K562 (cell line): ENCODE data around the gene PPP1R3C. TPM values are rescaled to one million over a fixed set of nuclear protein-coding genes. Genes with fewer than 3 reads are reported as not detected.
A peak's percentile ranks its signal among the peaks of the same experiment; 100 is the strongest.

Experiments used
- FOXA3 ChIP-seq, 2 experiments: fragments of 450-650 bp in 1 of 2; sonication (generic) in 1 of 2; formaldehyde crosslinking; IDR thresholded peaks in 1 of 2; conservative IDR thresholded peaks in 1 of 2; 2 replicates each; pipeline versions ENCODE4 v1.4.0 to v1.8.0; 2020 to 2022; ENCODE audit warnings: mild to moderate bottlenecking in 2 of 2, missing genetic modification reagents in 1 of 2
- FOXK2 ChIP-seq, 2 experiments: fragments of 450-650 bp; IDR thresholded peaks in 1 of 2; conservative IDR thresholded peaks in 1 of 2; 2 replicates each; pipeline ENCODE4 v1.6.1; 2016; ENCODE audit warnings: low read depth in 2 of 2, mild to moderate bottlenecking in 1 of 2
- HDAC1 ChIP-seq, 2 experiments: fragments of 450-650 bp; IDR thresholded peaks; 2 replicates each; pipeline ENCODE4 v1.6.1; 2016 to 2017; ENCODE audit warnings: inconsistent platforms in 1 of 2, mild to moderate bottlenecking in 1 of 2, moderate library complexity in 1 of 2
- HNRNPLL ChIP-seq: fragments of 200-400 bp; formaldehyde crosslinking; IDR thresholded peaks from 2 replicates; pipeline ENCODE4 v1.6.1; 2017; ENCODE audit warnings: low read length, low read depth, mild to moderate bottlenecking; ENCODE audit not compliant: poor library complexity, severe bottlenecking
- KAT7 ChIP-seq: sonication (generic); formaldehyde crosslinking; IDR thresholded peaks from 2 replicates; pipeline ENCODE4 v1.8.0; 2022; ENCODE audit warnings: missing genetic modification reagents, mild to moderate bottlenecking, borderline replicate concordance
- MAFF ChIP-seq: IDR thresholded peaks from 2 replicates; pipeline ENCODE4 v1.6.1; 2012; ENCODE audit warnings: low read length, improper control_type of control experiment
- MAZ ChIP-seq, 2 experiments: fragments of 450-650 bp in 1 of 2; sonication (generic) in 1 of 2; formaldehyde crosslinking; IDR thresholded peaks in 1 of 2; conservative IDR thresholded peaks in 1 of 2; 2 replicates each; pipeline versions ENCODE4 v1.4.0 to v1.5.0; 2020; ENCODE audit warnings: mild to moderate bottlenecking in 1 of 2, missing genetic modification reagents in 1 of 2
- MCM3 ChIP-seq: fragments of 450-650 bp; IDR thresholded peaks from 2 replicates; pipeline ENCODE4 v1.6.1; 2016
- MTA1 ChIP-seq: fragments of 450-650 bp; IDR thresholded peaks from 2 replicates; pipeline ENCODE4 v1.6.1; 2017; ENCODE audit warnings: borderline replicate concordance
- SMAD3 ChIP-seq: fragments of 450-650 bp; formaldehyde crosslinking; conservative IDR thresholded peaks from 2 replicates; pipeline ENCODE4 v1.4.0; 2020; ENCODE audit warnings: mild to moderate bottlenecking
- TBL1XR1 ChIP-seq, 2 experiments: IDR thresholded peaks; 2 replicates each; pipeline ENCODE4 v1.6.1; 2012; ENCODE audit warnings: improper control_type of control experiment in 2 of 2, low read length in 2 of 2, mild to moderate bottlenecking in 1 of 2
- TEAD4 ChIP-seq, 2 experiments: sonication (generic) in 1 of 2; formaldehyde crosslinking in 1 of 2; IDR thresholded peaks; 2 replicates each; pipeline versions ENCODE4 v1.6.1 to v1.8.0; 2012 to 2022; ENCODE audit warnings: borderline replicate concordance in 1 of 2, inconsistent platforms in 1 of 2, low read length in 1 of 2, mild to moderate bottlenecking in 1 of 2, missing genetic modification reagents in 1 of 2
- U2AF2 ChIP-seq: fragments of 200-400 bp; formaldehyde crosslinking; optimal IDR thresholded peaks from 2 replicates; pipeline ENCODE3; 2017; ENCODE audit warnings: low read depth, mild to moderate bottlenecking, low read length
- ZKSCAN1 ChIP-seq: fragments of 150-350 bp; IDR thresholded peaks from 2 replicates; pipeline ENCODE4 v1.6.1; 2016; ENCODE audit warnings: low read depth, low read length
- ZNF644 ChIP-seq: fragments of 200-800 bp; sonication (Bioruptor generic); IDR thresholded peaks from 2 replicates; pipeline ENCODE4 v1.6.1; 2016; ENCODE audit warnings: low read depth, missing genetic modification characterization, missing compliant biosample characterization
- polyA plus RNA-seq, 8 experiments: library from polyadenylated mRNA; depleted of rRNA in 4 of 8; stranded (reverse) in 5 of 8; unstranded in 3 of 8; fragments of >200 nt; fragmentation: Nextera tagmentation in 2 of 8; fragmentation: Illumina TruSeq in 1 of 8; extraction: Ambion mirVana in 2 of 8; extraction: Trizol in 1 of 8; gene quantifications; 2 replicates each; pipeline versions ENCODE4 v1.2.1 to v1.2.3, GENCODE V29; 2011 to 2014; ENCODE audit warnings: inconsistent platforms in 1 of 8, missing spikeins in 1 of 8
- total RNA-seq, 7 experiments: library from RNA; depleted of rRNA in 6 of 7; stranded (reverse); fragments of >200 nt in 6 of 7; fragmentation: Illumina TruSeq in 2 of 7; extraction: Trizol in 2 of 7; gene quantifications; 2 replicates each; pipeline versions ENCODE4 v1.2.1 to v1.2.3, GENCODE V29; 2011 to 2021; ENCODE audit warnings: low replicate concordance in 1 of 7
- TF ChIP-seq, protein P1 (sequence below): fragments of 250-450 bp; sonication (Bioruptor Pico); IDR thresholded peaks from 2 replicates; pipeline ENCODE4 v1.9.0; 2021; ENCODE audit warnings: mild to moderate bottlenecking
- TF ChIP-seq, protein P2 (sequence below): fragments of 200-800 bp; sonication (Bioruptor generic); IDR thresholded peaks from 2 replicates; pipeline ENCODE4 v1.6.1; 2016; ENCODE audit warnings: missing genetic modification characterization, missing compliant biosample characterization
- TF ChIP-seq, protein P3 (sequence below): fragments of 250-450 bp; sonication (Bioruptor Pico); IDR thresholded peaks from 2 replicates; pipeline ENCODE4 v1.8.0; 2022; ENCODE audit warnings: moderate library complexity, mild to moderate bottlenecking, inconsistent platforms
- TF ChIP-seq, protein P4 (sequence below): conservative IDR thresholded peaks from 2 replicates; pipeline ENCODE4 v1.6.1; 2011; ENCODE audit warnings: low read depth, mild to moderate bottlenecking, low read length; ENCODE audit not compliant: control insufficient read depth

PPP1R3C gene
- total and polyA plus RNA-seq, 9 of the 15 experiments (the other 6 are each of a cell fraction or from before 2014, with no cell fraction given) = 0.06 to 0.24 (median 0.12) TPM; not detected in 3

DNA sequence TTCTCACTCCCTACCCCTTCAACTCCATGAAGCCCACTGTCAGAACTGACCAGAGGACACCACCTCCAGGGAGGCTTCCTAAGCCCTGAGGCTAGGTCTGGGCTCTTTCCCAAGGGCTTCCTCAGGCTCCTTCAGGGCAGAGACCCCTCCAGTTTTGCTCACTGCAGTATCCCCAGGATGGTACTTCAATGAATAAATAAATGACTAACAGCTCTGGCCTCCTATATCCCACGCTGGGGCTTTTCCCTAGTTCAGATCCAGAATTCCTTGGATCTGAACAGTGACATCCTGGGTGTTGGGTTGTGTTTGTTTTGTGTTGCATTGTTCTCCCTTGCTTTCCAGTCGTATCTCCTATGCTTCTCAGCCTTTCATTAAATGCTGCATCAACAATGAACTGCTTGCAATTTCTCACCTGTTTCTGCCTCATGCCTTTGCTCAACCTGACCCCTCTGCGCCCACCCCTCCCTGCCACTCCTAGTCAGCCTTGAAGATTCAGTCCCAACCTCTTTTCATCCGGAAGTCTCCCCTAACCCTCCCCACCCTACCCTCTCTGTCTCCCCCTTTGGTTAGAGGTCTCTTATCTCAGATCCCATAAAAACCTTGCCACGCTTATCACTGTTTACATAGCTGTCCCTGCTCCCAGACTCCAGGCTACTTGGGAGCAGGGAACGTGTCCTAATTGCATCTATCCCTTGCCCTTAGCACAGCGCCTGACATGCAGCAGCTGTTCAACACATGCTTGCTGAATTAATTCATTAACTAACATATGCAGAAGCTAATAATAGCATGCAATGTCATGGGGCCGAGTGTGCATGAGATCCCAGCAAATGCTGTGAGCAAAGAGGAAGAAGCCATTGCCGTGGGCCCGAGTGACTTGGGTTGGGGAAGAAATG lies 41.7 kb downstream of the PPP1R3C start (continued):
- peak; percentile 98 to 100 for TF ChIP-seq FOXA3 (CRISPR knock-in tag; conservative IDR thresholded peaks at IDR 0.05 in 1 of 2, IDR thresholded peaks at IDR 0.05 in 1 of 2)
- TF ChIP-seq MCM3 = no peak
- TF ChIP-seq, protein P1, sequence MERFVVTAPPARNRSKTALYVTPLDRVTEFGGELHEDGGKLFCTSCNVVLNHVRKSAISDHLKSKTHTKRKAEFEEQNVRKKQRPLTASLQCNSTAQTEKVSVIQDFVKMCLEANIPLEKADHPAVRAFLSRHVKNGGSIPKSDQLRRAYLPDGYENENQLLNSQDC (CRISPR knock-in tag) = no peak
- TF ChIP-seq TBL1XR1 (IDR thresholded peaks at IDR 0.05; ENCODE audit: low read length in 2 of 2) = peak in 1 of 2 experiments; percentile 71; a peak in 2 of 4 replicates
- TF ChIP-seq MAFF = no peak
- TF ChIP-seq MTA1 = peak; percentile 67; the same call in 1 of the 2 replicates
- 0 out of 4 replicates have a peak, but pooled peaks of 1 of the 2 experiments have one; percentile 24 for TF ChIP-seq FOXK2 (conservative IDR thresholded peaks at IDR 0.05 in 1 of 2, IDR thresholded peaks at IDR 0.05 in 1 of 2; ENCODE audit: low read depth in 2 of 2)
- TF ChIP-seq, protein P2, sequence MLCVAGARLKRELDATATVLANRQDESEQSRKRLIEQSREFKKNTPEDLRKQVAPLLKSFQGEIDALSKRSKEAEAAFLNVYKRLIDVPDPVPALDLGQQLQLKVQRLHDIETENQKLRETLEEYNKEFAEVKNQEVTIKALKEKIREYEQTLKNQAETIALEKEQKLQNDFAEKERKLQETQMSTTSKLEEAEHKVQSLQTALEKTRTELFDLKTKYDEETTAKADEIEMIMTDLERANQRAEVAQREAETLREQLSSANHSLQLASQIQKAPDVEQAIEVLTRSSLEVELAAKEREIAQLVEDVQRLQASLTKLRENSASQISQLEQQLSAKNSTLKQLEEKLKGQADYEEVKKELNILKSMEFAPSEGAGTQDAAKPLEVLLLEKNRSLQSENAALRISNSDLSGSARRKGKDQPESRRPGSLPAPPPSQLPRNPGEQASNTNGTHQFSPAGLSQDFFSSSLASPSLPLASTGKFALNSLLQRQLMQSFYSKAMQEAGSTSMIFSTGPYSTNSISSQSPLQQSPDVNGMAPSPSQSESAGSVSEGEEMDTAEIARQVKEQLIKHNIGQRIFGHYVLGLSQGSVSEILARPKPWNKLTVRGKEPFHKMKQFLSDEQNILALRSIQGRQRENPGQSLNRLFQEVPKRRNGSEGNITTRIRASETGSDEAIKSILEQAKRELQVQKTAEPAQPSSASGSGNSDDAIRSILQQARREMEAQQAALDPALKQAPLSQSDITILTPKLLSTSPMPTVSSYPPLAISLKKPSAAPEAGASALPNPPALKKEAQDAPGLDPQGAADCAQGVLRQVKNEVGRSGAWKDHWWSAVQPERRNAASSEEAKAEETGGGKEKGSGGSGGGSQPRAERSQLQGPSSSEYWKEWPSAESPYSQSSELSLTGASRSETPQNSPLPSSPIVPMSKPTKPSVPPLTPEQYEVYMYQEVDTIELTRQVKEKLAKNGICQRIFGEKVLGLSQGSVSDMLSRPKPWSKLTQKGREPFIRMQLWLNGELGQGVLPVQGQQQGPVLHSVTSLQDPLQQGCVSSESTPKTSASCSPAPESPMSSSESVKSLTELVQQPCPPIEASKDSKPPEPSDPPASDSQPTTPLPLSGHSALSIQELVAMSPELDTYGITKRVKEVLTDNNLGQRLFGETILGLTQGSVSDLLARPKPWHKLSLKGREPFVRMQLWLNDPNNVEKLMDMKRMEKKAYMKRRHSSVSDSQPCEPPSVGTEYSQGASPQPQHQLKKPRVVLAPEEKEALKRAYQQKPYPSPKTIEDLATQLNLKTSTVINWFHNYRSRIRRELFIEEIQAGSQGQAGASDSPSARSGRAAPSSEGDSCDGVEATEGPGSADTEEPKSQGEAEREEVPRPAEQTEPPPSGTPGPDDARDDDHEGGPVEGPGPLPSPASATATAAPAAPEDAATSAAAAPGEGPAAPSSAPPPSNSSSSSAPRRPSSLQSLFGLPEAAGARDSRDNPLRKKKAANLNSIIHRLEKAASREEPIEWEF (CRISPR knock-in tag) = no peak
- TF ChIP-seq HNRNPLL = no peak
- no peak for TF ChIP-seq MAZ (CRISPR knock-in tag; conservative IDR thresholded peaks at IDR 0.05 in 1 of 2, IDR thresholded peaks at IDR 0.05 in 1 of 2)
- TF ChIP-seq HDAC1 (IDR thresholded peaks at IDR 0.05) = peak in 1 of 2 experiments; percentile 73; a peak in 2 of 4 replicates
- TF ChIP-seq SMAD3 = no peak
- no peak for TF ChIP-seq ZKSCAN1
- 0 out of 2 replicates have a peak, but pooled peaks have one; percentile 26 for TF ChIP-seq ZNF644
- TF ChIP-seq, protein P3, sequence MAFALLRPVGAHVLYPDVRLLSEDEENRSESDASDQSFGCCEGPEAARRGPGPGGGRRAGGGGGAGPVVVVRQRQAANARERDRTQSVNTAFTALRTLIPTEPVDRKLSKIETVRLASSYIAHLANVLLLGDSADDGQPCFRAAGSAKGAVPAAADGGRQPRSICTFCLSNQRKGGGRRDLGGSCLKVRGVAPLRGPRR (CRISPR knock-in tag) = no peak
- TF ChIP-seq U2AF2 = no peak
- TF ChIP-seq KAT7 (CRISPR knock-in tag) = no peak
- peak; percentile 83 for TF ChIP-seq TEAD4 (IDR thresholded peaks at IDR 0.05; ENCODE audit: low read length)
- TF ChIP-seq TEAD4 (CRISPR knock-in tag; IDR thresholded peaks at IDR 0.05; ENCODE audit: borderline replicate concordance) = no peak
- TF ChIP-seq, protein P4, sequence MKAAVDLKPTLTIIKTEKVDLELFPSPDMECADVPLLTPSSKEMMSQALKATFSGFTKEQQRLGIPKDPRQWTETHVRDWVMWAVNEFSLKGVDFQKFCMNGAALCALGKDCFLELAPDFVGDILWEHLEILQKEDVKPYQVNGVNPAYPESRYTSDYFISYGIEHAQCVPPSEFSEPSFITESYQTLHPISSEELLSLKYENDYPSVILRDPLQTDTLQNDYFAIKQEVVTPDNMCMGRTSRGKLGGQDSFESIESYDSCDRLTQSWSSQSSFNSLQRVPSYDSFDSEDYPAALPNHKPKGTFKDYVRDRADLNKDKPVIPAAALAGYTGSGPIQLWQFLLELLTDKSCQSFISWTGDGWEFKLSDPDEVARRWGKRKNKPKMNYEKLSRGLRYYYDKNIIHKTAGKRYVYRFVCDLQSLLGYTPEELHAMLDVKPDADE = no peak
